MM.1S (cell line): ENCODE results near the gene TERB2.

Experiments
- DNase-seq: peaks from one replicate; pipeline ENCODE4 v3.0.0-alpha.2; 2015
- H2AFZ ChIP-seq: fragments of 300-600 bp; sonication (generic); 2 replicates; pipeline ENCODE4 v1.6.0; 2016; ENCODE audit warnings: antibody characterized with exemption, low read length
- H3F3A ChIP-seq: fragments of 300-600 bp; sonication (generic); 2 replicates; pipeline ENCODE4 v1.6.1; 2016; ENCODE audit warnings: mild to moderate bottlenecking, antibody characterized with exemption, low read length, moderate library complexity, mixed read lengths; ENCODE audit not compliant: insufficient read depth
- H3K27ac ChIP-seq: fragments of 300-600 bp; sonication (generic); 2 replicates; pipeline ENCODE4 v1.5.1; 2016; ENCODE audit warnings: mild to moderate bottlenecking, low read length
- H3K27me3 ChIP-seq: fragments of 300-600 bp; sonication (generic); replicated peaks from 2 replicates; pipeline ENCODE4 v1.6.0; 2016; ENCODE audit warnings: low read length; ENCODE audit not compliant: insufficient read depth
- H3K36me3 ChIP-seq: fragments of 300-600 bp; sonication (generic); replicated peaks from 2 replicates; pipeline ENCODE4 v1.6.1; 2016; ENCODE audit warnings: mild to moderate bottlenecking, low read length, mixed read lengths; ENCODE audit not compliant: insufficient read depth
- H3K4me1 ChIP-seq: fragments of 300-600 bp; sonication (generic); 2 replicates; pipeline ENCODE4 v1.6.1; 2016; ENCODE audit warnings: low read length, mixed read lengths
- H3K4me2 ChIP-seq: fragments of 300-600 bp; sonication (generic); 2 replicates; pipeline ENCODE4 v1.6.0; 2016; ENCODE audit warnings: low read depth, low read length
- H3K4me3 ChIP-seq: fragments of 300-600 bp; sonication (generic); 2 replicates; pipeline ENCODE4 v1.5.1; 2016; ENCODE audit warnings: low read length, mixed read lengths
- H3K79me2 ChIP-seq: fragments of 300-600 bp; sonication (generic); 2 replicates; pipeline ENCODE4 v1.6.1; 2016; ENCODE audit warnings: mixed run types, low read length, mixed read lengths
- H3K9ac ChIP-seq: fragments of 300-600 bp; sonication (generic); 2 replicates; pipeline ENCODE4 v1.6.1; 2016; ENCODE audit warnings: low read length, mixed read lengths
- H3K9me2 ChIP-seq: fragments of 300-600 bp; sonication (generic); replicated peaks from 2 replicates; pipeline ENCODE4 v1.6.1; 2016; ENCODE audit warnings: mild to moderate bottlenecking, low read length, mixed read lengths; ENCODE audit not compliant: insufficient read depth
- H3K9me3 ChIP-seq: fragments of 300-600 bp; sonication (generic); replicated peaks from 2 replicates; pipeline ENCODE4 v1.6.1; 2016; ENCODE audit warnings: mild to moderate bottlenecking, low read length, mixed read lengths; ENCODE audit not compliant: insufficient read depth
- H4K20me1 ChIP-seq: fragments of 300-600 bp; sonication (generic); 2 replicates; pipeline ENCODE4 v1.6.1; 2016; ENCODE audit warnings: mild to moderate bottlenecking, low read length, moderate library complexity, mixed read lengths; ENCODE audit not compliant: insufficient read depth
- EZH2 ChIP-seq: fragments of 300-600 bp; sonication (generic); optimal IDR thresholded peaks from 2 replicates; pipeline ENCODE3; 2017; ENCODE audit warnings: low read depth, mild to moderate bottlenecking, antibody characterized with exemption, low read length, mixed read lengths
- EZH2phosphoT487 ChIP-seq: fragments of 300-600 bp; sonication (generic); IDR thresholded peaks from 2 replicates; pipeline ENCODE4 v1.6.1; 2018; ENCODE audit warnings: antibody characterized with exemption, low read length
- TF ChIP-seq, protein P1 (sequence below): fragments of 300-600 bp; sonication (generic); IDR thresholded peaks from 2 replicates; pipeline ENCODE4 v1.5.1; 2016; ENCODE audit warnings: antibody characterized with exemption, low read length, mixed read lengths

TERB2 gene

DNA sequence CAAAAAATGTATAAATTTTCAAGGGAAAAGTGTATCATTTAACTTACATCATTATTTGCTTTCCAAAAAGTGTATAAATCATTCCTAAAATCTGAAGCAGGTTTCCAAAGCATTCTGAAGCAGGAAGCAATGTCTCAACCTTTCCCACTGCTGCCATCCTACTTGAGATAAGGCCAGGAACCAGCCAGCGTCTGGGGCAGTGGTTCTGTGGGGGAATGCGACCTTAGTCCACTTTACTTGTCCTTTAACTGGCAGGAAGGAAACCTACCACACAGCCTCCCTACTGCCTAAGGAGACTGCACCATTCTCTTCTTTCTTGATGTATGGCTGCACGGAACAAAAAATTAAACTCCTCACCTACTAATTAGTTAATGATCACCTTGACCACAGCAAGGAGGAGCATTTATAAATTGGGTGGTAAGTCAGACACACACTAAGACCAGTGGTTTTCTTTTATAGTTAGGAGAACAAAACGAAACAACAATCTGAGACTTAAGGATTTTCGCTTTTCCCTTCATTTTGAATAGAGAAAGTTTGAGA is 70.2 kb downstream of the TERB2 start:
- H3K79me2 ChIP-seq: no peaks in the 10 kb centered on the region
- H3K9me3 ChIP-seq: no peaks in the 10 kb centered on the region
- no peaks in the 10 kb centered on the region for H3F3A ChIP-seq
- no peaks in the 10 kb centered on the region for H3K9me2 ChIP-seq
- peaks cover 7% of the 10 kb centered on the region; the same call in 1 of the 2 replicates for H3K4me1 ChIP-seq
- DNase-seq: no peak
- no peaks in the 10 kb centered on the region for H3K27me3 ChIP-seq
- H3K27ac ChIP-seq: no peak overlapping the region
- H3K36me3 ChIP-seq: no peaks in the 10 kb centered on the region
- H2AFZ ChIP-seq: no peak overlapping the region
- TF ChIP-seq EZH2phosphoT487 (no peak), EZH2 (no peak)
- TF ChIP-seq, protein P1, sequence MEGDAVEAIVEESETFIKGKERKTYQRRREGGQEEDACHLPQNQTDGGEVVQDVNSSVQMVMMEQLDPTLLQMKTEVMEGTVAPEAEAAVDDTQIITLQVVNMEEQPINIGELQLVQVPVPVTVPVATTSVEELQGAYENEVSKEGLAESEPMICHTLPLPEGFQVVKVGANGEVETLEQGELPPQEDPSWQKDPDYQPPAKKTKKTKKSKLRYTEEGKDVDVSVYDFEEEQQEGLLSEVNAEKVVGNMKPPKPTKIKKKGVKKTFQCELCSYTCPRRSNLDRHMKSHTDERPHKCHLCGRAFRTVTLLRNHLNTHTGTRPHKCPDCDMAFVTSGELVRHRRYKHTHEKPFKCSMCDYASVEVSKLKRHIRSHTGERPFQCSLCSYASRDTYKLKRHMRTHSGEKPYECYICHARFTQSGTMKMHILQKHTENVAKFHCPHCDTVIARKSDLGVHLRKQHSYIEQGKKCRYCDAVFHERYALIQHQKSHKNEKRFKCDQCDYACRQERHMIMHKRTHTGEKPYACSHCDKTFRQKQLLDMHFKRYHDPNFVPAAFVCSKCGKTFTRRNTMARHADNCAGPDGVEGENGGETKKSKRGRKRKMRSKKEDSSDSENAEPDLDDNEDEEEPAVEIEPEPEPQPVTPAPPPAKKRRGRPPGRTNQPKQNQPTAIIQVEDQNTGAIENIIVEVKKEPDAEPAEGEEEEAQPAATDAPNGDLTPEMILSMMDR: no peak
- no peak overlapping the region for H3K4me2 ChIP-seq
- no peaks in the 10 kb centered on the region for H4K20me1 ChIP-seq
- no peak overlapping the region for H3K9ac ChIP-seq
- no peak overlapping the region for H3K4me3 ChIP-seq

DNA sequence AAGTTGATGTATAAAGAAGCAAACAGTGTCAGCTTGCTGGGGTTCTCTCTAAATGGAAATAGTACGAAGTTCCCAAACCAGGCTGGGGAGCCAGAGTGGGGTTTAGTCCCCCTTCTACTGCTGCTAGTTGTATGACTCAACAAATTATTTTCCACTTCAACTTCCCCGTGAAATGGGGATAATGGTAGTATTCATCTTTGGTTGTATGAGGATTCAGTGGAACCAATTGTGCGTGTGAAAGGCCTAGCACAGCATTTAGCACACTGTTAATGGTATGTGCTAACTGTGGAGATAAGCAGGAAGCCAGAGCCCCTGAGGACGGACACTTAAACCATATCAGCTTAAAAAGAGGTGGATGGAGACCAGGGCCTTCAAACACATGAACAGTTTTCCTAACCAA is 70.7 kb downstream of the TERB2 start:
- Histone ChIP-seq H3K27ac (no peak overlapping the region), H3K27me3 (no peaks in the 10 kb centered on the region), H3K79me2 (no peaks in the 10 kb centered on the region)

More for the DNA sequence above, 70.7 kb downstream of the TERB2 start:
- DNase-seq: no peak
- Histone ChIP-seq H3K9me3 (no peaks in the 10 kb centered on the region), H3K36me3 (no peaks in the 10 kb centered on the region), H3F3A (no peaks in the 10 kb centered on the region), H2AFZ (no peak overlapping the region), H4K20me1 (no peaks in the 10 kb centered on the region), H3K9me2 (no peaks in the 10 kb centered on the region), H3K4me3 (no peak overlapping the region), H3K4me1 (peaks cover 7% of the 10 kb centered on the region; the same call in 1 of the 2 replicates), H3K4me2 (no peak overlapping the region), H3K9ac (no peak overlapping the region)
- no peak for TF ChIP-seq EZH2
- TF ChIP-seq, protein P1: no peak
- no peak for TF ChIP-seq EZH2phosphoT487
